GM10248 (cell line): ENCODE measurements around the gene DLG2.

Experiments
- CTCF ChIA-PET: fragments of 300-600 bp; sonication (Branson Sonifier 250); formaldehyde crosslinking; extraction: SDS; loops from one replicate; lab custom pipeline; 2021; ENCODE audit warnings: antibody characterized with exemption; lab: Yijun Ruan, JAX
- POLR2A ChIA-PET: fragments of 350-650 bp; sonication (Branson Sonifier 250); formaldehyde crosslinking; extraction: SDS; loops from one replicate; lab custom pipeline; 2020; ENCODE audit warnings: antibody characterized with exemption; lab: Yijun Ruan, JAX
- DNase-seq: peaks from one replicate; pipeline ENCODE4 v3.0.0; 2012; ENCODE audit errors: extremely low spot score
- TF ChIP-seq, protein P1 (sequence below): IDR thresholded peaks from 2 replicates; pipeline ENCODE4 v1.5.1; 2012; ENCODE audit warnings: mild to moderate bottlenecking, low read depth; ENCODE audit errors: extremely low read depth, missing control alignments, control extremely low read depth

The DLG2 gene

DNA sequence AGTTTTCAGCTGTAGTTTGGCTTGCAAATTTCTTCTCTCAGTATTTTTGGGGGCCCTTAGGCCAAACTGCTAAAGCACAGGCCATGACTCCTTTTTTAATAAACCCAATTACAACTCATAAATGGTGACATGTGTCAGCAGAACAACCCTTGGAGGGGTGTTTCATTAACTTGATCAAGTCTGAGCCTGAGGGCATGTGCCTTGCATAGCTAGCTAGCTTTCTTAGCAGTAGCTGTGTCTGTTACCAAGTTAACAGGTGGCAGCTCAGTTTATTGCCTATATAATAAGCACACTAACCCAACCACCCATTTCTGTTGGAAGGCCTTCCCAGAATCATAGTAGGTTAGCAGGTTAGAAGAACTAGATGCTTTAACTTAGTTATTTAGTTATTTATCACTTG is 1390.7 kb downstream of the DLG2 start:
- CTCF ChIA-PET = interaction anchor here (1.0 kb wide), 1 partner anchor 11 kb away, joined by 3 read pairs; no protein-coding TSS in a partner anchor
- no peak for DNase-seq
- TF ChIP-seq, protein P1, sequence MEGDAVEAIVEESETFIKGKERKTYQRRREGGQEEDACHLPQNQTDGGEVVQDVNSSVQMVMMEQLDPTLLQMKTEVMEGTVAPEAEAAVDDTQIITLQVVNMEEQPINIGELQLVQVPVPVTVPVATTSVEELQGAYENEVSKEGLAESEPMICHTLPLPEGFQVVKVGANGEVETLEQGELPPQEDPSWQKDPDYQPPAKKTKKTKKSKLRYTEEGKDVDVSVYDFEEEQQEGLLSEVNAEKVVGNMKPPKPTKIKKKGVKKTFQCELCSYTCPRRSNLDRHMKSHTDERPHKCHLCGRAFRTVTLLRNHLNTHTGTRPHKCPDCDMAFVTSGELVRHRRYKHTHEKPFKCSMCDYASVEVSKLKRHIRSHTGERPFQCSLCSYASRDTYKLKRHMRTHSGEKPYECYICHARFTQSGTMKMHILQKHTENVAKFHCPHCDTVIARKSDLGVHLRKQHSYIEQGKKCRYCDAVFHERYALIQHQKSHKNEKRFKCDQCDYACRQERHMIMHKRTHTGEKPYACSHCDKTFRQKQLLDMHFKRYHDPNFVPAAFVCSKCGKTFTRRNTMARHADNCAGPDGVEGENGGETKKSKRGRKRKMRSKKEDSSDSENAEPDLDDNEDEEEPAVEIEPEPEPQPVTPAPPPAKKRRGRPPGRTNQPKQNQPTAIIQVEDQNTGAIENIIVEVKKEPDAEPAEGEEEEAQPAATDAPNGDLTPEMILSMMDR = no peak
- POLR2A ChIA-PET = no interaction called here

DNA sequence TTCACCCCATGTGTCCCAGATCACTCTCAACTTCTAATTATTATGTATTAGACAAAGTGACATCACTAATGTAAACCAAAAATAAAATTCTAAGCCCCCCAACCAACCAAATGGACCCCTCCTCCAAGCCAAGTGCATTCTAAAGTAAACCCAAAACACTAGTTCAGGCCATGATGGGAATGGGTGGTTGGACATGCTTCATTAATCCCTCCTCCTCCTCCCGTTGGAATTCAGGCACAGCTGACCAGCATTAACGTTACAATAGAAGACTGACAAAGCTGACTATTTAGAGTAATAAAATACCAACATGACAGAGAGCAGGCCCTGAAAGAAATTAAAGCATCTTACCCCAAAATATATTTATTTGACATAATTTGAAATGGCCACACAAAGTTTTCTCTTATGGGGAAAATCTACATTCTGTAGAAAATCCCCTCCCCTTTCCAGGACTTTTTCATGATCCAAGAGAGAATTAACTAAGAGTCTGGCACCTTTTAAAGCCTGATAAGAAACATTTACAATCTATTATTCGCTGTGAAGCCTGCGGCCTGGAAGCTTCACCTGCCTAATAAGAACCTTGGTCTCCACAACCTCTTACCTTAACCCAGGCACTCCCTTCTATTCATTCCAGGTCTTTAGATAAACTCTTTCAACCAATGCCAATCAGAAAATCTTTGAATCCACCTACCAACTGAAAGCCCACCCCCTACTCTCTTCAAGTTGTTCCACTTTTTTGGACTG is 1392.5 kb downstream of the DLG2 start:
- ChIA-PET POLR2A (no interaction called here), CTCF (no interaction called here)
- DNase-seq = no peak
- TF ChIP-seq, protein P1 = no peak

DNA sequence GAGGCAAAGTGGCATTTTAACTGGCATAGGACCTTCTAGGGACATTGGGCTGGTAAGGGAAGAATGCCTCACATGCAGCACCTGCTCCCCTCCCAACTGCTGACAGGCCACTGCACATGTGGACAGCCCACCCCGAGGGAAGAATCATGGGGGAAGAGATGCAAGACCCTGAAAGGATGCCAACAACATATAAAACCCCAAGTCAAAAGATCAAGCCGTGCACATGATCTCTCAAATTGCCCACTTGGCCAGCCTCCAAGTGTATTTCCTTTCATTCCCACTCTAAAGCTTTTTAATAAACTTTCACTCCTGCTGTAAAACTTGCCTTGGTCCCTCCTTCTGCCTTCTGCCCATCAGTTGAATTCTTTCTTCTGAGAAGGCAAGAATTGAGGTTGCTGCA is 1393.1 kb downstream of the DLG2 start:
- CTCF ChIA-PET = interaction anchor here (1.0 kb wide), 1 partner anchor 11 kb away, joined by 3 read pairs; no protein-coding TSS in a partner anchor

DNA sequence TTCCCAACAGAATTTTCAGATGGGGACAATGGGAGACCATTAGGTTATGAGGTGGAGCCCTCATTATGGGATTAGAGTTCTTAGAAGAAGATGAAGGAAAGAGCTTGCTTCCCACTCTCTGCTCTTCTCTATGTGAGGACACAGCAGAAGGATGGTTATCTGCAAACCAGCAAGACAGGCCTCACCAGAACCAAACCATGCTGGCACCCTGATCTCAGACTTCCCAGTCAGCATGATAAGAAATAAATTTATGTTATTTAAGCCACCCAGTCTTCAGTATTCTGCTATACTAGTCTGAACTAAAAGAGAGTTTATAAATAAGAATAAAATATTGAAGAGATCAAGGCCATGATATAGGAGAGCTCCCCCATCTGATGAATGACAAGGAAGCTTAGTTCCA is 1394.6 kb downstream of the DLG2 start:
- DNase-seq = no peak
- ChIA-PET POLR2A (no interaction called here), CTCF (interaction anchor here (1.7 to 1.8 kb wide), 2 partner anchors 11 to 12 kb away, joined by 4 read pairs; no protein-coding TSS in a partner anchor)
- TF ChIP-seq, protein P1 = no peak

More for the DNA sequence above, 1393.1 kb downstream of the DLG2 start:
- no peak for DNase-seq
- TF ChIP-seq, protein P1 = no peak
- POLR2A ChIA-PET = no interaction called here

DNA sequence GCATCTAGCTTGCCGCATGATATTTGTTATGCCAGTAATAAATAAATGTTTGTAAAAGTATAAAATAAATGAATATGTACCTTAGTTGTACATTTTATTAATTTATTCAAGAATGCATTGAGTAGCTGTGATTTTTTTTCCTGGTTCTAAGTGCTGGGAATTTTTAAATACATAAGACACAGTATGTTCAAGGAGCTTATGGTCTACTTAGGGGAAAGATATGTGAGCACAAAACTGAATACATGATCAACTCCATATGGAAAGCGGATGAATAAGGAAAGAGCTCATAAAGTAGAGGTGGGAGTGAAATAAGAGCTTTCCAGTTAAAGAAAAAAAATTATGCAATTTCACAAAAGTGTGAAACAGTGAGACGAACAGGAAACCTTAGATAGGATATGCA is 1396.7 kb downstream of the DLG2 start:
- TF ChIP-seq, protein P1 = no peak
- no peak for DNase-seq
- CTCF ChIA-PET = interaction anchor here (0.8 to 1.2 kb wide), 4 partner anchors 10 to 42 kb away, joined by 3 read pairs; no protein-coding TSS in a partner anchor
- POLR2A ChIA-PET = no interaction called here

DNA sequence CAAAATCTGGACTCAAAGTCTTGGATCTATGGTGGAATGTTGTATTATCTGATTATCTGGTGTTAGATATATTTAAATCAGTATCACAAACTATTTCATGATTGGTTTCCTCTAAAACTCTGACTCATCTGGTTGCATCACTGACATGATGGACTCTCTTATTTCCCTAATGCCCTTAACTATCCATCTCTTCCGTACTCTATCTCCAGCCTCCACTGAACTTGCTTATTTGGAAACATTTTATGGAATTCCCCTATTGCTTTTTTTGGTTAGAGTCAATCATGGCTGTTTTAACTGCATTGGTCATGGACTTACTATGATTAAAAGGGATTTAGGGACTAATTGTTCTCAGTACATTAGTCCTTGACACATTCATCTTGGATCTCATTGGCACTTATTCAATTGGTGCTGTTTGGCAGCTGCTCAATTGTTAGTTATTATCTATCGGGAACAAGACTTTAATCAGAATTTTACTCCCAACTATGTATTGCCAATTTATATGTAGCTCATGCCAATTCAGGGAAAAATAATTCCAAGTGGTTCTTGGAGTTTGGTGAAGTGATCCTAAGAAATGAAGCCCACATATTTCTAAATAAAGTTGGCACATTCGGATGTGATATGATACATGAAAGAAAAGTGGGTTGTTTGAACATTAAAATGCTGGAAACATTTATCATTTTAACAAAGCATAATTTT is 1399.0 kb downstream of the DLG2 start:
- TF ChIP-seq, protein P1 = no peak
- no peak for DNase-seq
- POLR2A ChIA-PET = no interaction called here
- CTCF ChIA-PET = interaction anchor here (1.4 kb wide), 1 partner anchor 13 kb away, joined by 4 read pairs; no protein-coding TSS in a partner anchor
